Hypothalamus (tissue), 51 donors: Measurements from ENCODE around the gene NDUFS8.

Source experiments
- DNase-seq, 51 donors: peaks; one replicate each; lab custom pipeline; 2025; lab: John Stamatoyannopoulos, UW

NDUFS8 gene

GRCh38 chr11:68044898-68045351, 14.4 kb downstream of the NDUFS8 start:
- no peak for DNase-seq

DNA sequence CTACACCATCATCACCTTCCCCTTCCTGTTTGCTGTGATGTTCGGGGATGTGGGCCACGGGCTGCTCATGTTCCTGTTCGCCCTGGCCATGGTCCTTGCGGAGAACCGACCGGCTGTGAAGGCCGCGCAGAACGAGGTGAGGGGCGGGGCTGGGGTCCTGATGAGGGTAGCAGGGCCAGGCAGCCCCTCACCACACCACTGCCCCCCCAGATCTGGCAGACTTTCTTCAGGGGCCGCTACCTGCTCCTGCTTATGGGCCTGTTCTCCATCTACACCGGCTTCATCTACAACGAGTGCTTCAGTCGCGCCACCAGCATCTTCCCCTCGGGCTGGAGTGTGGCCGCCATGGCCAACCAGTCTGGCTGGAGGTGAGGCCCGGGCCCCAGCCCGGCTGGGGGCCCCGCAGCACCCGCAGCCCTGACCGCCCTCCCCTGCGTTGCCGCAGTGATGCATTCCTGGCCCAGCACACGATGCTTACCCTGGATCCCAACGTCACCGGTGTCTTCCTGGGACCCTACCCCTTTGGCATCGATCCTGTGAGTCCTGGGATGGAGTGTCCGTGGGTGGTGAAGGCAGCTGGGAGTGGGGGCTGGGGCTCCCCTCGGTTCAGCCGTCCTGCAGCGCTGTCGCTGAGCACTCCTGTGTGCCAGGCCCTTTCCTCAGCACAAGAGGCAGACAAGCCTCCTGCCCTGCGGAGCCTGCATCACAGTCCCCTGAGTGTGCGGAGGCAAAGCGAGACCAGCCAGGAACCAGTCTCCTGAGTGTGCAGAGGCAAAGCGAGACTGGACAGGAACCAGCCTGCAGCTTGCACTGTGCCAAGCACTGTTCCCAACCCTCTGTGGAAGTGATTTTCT, 17.2 kb downstream of the NDUFS8 start:
- DNase-seq: peak in 5 of 51 donors; percentile 15 to 35 (median 26)

GRCh38 chr11:68048681-68049508, 18.4 kb downstream of the NDUFS8 start:
- no peak for DNase-seq

- DNase-seq: peak in 1 of 51 donors; percentile 21
Measured at GRCh38 chr11:68049509-68050370, 19.3 kb downstream of the NDUFS8 start.

DNA sequence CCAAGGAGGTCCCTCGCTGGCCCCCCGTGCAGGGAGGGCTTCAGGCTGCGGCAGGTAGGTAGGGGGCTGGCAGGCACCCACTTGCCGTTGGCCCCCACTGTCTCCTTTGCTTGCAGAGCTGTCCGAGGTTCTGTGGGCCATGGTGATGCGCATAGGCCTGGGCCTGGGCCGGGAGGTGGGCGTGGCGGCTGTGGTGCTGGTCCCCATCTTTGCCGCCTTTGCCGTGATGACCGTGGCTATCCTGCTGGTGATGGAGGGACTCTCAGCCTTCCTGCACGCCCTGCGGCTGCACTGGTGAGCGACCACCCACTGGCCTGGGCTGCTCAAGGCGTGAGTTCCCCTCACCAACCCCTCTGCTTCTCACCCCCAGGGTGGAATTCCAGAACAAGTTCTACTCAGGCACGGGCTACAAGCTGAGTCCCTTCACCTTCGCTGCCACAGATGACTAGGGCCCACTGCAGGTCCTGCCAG, 19.9 kb downstream of the NDUFS8 start:
- no peak for DNase-seq

DNA sequence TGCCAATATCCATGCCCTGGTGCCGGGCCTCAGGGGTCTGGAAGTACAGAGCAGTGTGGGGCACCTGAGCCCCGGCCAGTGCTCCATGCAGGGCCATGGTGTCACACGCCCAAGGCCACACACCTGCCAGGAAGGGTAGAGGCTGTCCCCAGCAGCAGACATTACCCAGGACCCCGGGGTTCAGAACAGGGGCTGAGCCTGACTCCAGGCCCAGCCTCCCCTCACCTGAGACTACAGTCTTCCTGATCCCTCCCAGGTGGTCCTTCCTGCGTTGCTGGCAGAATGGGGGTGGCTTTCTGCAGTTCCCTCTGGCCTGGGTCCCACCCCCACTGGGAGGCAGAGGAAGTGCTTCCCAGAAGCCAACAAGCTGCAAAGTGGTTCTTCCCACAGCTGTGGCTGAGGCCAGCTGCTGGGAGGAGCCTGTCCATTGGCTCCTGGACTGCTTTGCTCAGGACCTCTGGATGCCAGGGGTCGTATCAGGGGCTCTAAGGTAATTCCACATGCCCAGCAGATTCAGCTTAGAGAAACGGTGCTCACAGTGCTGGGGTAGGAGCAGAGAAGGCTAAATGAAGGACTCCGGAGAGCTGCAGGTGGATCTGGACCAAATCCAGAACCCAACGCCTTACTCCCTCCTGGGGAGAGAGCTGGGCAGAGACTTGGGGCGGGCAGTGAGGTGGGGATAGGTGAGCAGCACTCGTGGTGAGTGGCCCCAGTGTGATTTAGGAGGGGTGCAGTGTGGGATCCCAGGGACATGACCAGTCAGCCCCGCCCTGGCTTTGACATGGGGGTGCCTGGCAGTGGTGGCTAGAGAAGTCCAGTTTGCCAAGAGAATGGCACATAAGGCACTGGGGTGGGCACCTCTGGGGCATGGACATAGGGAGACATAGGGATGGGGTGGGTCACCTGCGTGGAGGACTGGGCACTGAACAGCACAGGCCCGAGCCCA, 21.0 kb downstream of the NDUFS8 start:
- DNase-seq: no peak

GRCh38 chr11:68052137-68052873, 21.8 kb downstream of the NDUFS8 start:
- DNase-seq: no peak

DNA sequence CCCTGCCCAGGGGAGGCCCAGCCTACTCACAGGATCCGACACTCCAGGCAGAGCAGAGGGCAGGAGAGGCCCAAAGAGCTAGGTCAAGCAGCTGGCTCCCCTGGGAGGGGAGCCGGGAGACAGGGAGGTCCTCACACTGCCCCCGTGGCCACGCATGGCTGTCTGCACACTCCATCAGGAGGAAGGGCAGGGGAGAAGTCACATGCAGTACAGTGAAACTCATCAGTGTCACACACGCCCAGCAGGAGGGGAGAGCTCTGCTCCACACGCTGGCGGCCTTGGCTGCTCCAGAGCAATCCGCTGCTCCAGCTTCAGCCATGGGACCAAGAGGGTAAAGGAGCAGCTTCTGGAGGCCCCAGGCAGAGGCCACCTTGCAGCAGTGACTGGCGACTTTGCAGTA, 22.6 kb downstream of the NDUFS8 start:
- DNase-seq: no peak

DNA sequence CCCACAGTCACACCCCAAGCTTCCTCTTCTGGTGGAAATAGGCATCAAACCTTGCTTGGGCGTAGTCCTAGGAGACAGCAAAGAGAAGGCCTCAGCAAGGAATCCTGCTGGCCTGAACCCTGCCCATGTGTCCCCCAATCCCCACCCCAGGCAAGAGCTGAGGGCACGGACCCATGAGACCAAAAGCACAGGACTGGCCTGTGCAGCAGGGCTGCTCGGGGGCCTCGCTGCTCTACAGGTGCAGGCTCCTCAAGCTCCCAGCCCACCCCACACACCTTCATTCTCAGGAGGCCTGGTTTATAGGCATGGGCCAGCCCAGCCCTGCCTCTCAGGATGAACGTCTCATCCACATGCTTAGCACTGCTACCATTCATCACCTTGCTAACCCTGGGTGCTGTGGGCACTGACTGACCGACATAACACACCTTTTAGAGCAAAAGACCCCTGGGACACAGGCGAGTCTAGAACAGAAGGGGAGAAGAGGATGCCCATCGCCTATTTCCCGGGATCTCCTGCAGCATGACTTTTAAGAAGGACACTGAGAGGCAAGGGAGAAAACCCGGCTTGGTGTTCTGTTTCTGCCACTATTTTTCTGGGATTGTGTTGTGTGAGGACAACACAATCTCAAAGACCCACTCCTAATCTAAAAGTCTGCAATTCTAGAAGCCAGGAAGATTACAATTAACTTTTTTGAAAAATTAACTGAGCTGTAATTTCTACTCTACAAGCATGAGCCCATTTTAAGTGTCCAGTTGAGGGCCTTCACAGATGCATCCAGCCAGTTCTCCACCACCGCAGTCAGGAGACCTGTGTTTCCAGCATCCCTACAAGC, 23.7 kb downstream of the NDUFS8 start:
- no peak for DNase-seq

- no peak for DNase-seq
Measured at GRCh38 chr11:68056317-68057285, 26.1 kb downstream of the NDUFS8 start.

DNA sequence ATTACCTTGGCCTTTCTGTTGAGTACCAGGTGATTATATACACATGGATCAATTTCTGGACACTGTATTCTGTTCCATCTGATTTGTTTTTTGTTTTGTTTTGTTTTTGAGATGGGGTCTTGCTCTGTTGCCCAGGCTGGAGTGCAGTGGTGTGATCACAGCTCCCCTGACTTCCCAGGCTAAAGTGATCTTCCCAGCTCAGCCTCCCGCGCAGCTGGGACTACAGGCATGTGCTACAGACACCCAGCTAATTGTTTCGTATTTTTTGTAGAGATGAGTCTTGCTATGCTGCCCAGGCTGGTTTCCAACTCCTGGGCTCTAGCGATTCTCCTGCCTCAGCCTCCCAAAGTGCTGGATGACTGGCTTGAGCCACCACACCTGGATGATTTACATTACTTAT, 27.3 kb downstream of the NDUFS8 start:
- no peak for DNase-seq

GRCh38 chr11:68061508-68061907, 31.0 kb downstream of the NDUFS8 start:
- no peak for DNase-seq

- DNase-seq: no peak
Measured at GRCh38 chr11:68064926-68065325, 34.4 kb downstream of the NDUFS8 start.

- no peak for DNase-seq
Measured at GRCh38 chr11:68065841-68066240, 35.4 kb downstream of the NDUFS8 start.

- peak in 17 of 51 donors; percentile 17 to 58 (median 40) for DNase-seq
Measured at GRCh38 chr11:68066742-68067141, 36.3 kb downstream of the NDUFS8 start.

DNA sequence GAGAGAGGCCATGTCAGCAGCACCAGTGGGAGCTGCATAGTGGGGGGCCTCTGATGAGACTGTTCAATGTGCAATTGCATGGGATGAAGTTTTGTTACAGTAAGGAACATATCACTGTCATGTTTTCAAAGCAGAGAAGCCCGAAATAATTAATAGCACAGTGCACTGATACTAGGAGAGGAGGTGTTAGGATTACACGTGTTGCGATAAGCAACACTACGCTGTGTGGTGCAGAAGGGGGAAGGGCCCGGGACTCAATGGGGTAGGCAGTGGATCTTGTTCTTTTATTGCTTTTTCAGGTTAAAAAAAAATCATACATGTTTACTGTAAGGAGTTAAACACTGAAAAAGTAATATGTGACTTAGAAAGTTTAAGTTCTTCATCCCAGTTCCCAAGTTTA, 37.5 kb downstream of the NDUFS8 start:
- DNase-seq: no peak
